A172 (cell line): ENCODE measurements around the gene ABCA1. TPM values are rescaled to one million over a fixed set of nuclear protein-coding genes. Genes with fewer than 3 reads are reported as not detected.
"Not testable (repeated sequence)": the region's sequence is repeated elsewhere in the genome, so short reads cannot be mapped to it uniquely, and the experiment has no call there.

Experiments
- DNase-seq: peaks from one replicate; pipeline ENCODE4 v3.0.0-alpha.2; 2015; ENCODE audit warnings: low spot score
- total RNA-seq: library from RNA; depleted of rRNA; stranded (reverse); fragments of >200 nt; shearing (Covaris generic); gene quantifications from 2 replicates; pipeline ENCODE4 v1.2.3, GENCODE V29; 2014; rRNA removed

Gene ABCA1
- total RNA-seq, 1 experiment from 2014 or later = 66.6 TPM

- not testable (repeated sequence) for DNase-seq
Observed at GRCh38 chr9:104769029-104769428, 158.9 kb downstream of the ABCA1 start.

- no peak for DNase-seq
Observed at GRCh38 chr9:104767507-104767906, 160.4 kb downstream of the ABCA1 start.

- no peak for DNase-seq
Observed at GRCh38 chr9:104766025-104766424, 161.9 kb downstream of the ABCA1 start.

DNA sequence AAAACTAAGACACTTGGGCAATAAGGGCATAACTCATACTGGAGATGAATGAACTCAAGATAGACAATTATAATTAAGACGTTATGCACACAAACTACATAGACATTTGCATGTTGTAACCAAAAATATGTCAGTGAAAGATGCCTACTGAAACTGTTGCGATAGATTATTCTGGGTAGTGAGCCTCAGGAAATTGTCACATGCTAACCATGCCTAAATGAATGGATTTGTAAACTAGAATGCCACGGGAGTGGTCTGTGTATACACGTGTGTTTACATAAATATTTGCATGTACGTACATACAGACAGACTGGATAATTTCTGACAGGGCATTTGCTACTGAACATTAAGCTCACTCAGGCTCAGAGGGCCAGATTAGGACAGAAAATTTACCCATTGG is 162.8 kb downstream of the ABCA1 start:
- no peak for DNase-seq

GRCh38 chr9:104758974-104759373 is 169.0 kb downstream of the ABCA1 start:
- DNase-seq = no peak

- no peak for DNase-seq
Observed at GRCh38 chr9:104750185-104750767, 177.7 kb downstream of the ABCA1 start.

- DNase-seq = peak; percentile 48
Observed at GRCh38 chr9:104748359-104749031, 179.5 kb downstream of the ABCA1 start.

- DNase-seq = peak; percentile 81
Observed at GRCh38 chr9:104747565-104748358, 180.2 kb downstream of the ABCA1 start, which contains the start of gene NIPSNAP3A. NIPSNAP3A (plus strand) TSS chr9:104747683; CDS start chr9:104747793, 110 bp downstream.

GRCh38 chr9:104747245-104747564 is 180.8 kb downstream of the ABCA1 start:
- DNase-seq = no peak

DNA sequence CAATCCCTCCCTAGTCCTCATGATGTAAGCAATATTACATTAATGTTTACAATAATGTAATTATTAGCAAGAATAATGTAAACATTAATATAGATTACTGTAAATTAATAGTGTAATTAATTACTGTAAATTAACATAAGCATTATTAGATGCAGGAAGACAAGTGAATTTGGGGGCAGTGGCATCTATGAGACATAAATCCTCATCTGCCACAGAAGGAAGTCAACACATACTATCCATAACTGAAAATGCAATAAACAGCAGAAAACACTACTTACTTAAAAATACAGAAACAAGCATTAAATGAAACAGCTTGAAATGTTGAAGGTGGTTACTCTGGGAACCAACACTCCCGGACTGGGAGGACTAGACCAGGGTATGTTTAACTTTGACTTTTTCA is 181.2 kb downstream of the ABCA1 start:
- DNase-seq = peak; percentile 12

- no peak for DNase-seq
Observed at GRCh38 chr9:104746285-104746684, 181.7 kb downstream of the ABCA1 start.

DNA sequence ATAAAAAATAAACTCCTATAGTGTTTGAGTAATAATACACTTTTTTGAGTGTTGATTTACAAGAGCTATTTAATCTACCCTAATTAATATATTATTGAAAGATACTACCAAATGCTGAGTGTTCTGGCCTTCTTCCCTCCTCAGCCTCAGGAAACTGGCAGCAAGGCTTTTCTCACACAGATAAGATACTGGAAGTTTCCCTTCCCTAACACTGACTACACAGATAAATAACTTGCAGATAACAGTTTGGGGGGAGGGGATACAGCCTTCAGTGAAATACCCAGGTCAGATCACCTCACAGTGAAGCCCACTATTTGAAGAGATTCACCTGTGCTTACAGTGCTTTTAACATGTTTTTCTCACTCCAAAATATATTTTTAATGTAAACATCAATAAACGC is 182.1 kb downstream of the ABCA1 start:
- DNase-seq = no peak

DNA sequence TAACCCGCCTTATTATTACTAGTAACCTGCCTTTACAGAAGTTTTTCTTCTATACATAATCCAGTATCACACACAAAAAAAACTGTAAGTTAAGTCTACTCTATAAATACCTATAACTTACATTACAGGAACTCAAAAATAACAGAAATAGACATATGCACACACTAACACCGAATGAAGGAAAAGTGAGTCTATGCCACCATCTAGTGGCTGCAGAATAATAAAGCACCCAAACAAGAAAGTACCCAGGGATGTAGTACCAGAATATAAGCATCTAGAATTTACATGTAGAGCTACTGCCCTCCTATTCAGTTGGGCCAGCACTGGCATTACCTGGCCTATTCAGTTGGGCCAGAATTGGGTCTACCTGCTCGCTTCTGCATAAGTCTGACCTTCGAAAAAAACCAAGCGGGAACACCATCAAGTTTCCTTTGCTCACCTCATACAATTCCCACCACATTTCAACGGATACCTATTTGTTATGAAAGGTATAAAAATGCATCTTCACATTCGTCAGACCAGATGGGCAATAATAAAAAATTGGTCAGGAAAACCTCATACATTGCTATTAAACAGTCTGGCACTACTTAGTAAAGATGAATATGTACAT is 184.5 kb downstream of the ABCA1 start:
- DNase-seq = peak; percentile 69

DNA sequence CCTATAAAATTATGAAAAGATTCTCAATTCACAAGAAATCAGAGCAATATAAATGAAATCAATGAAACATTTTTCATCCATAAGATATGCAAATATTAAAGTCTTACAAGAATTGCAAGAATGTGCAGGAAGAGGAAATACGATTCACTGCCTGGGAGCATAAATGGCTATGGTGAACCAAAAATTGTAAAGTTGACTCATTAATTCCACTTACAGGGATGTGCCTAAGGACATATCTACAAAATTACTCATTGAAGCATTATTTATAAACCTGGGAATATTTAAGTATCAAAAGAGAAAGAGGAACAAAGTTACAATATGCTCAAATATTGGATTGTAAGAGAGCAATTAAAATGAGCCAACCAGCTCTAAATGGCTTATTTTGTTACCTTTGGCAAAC is 187.3 kb downstream of the ABCA1 start:
- peak; percentile 50 for DNase-seq

- DNase-seq = no peak
Observed at GRCh38 chr9:104738452-104738851, 189.5 kb downstream of the ABCA1 start.

Other genes with a start within 250 kb of the ABCA1 start
- not detected in 2 replicates for gene OR13D1, start 233.6 kb downstream of the ABCA1 start, total RNA-seq
- 103 and 105 TPM in 2 replicates for gene NIPSNAP3A, start 180.5 kb downstream of the ABCA1 start, total RNA-seq
- 0.14 TPM in 1 of 2 replicates, not detected in the other for gene NIPSNAP3B, start 164.0 kb downstream of the ABCA1 start, total RNA-seq